ENCODE measurements around the gene PEX5. TPM values are rescaled to one million over a fixed set of nuclear protein-coding genes. Genes with fewer than 3 reads are reported as not detected.

Gene PEX5
- total RNA-seq: 71.7 TPM

- FAIRE-seq (no peak), DNase-seq (ENCODE audit: low spot score in 2 of 2) (peak; percentile 88)
These were observed at the start of gene PEX5 for GRCh38 chr12:7189398-7190267. TSS of gene PEX5 (plus strand) at chr12:7189686. CDS start at chr12:7190378, 692 bp downstream.

- FAIRE-seq (no peak), DNase-seq (ENCODE audit: low spot score in 2 of 2) (no peak)
These were observed 48.0 kb upstream of the PEX5 start for GRCh38 chr12:7141351-7142005.

- FAIRE-seq (no peak), DNase-seq (ENCODE audit: low spot score in 2 of 2) (no peak)
These were observed 47.3 kb upstream of the PEX5 start for GRCh38 chr12:7142056-7142644.

GRCh38 chr12:7142809-7143465 lies 46.5 kb upstream of the PEX5 start:
- DNase-seq (ENCODE audit: low spot score in 2 of 2): no peak
- FAIRE-seq: no peak

GRCh38 chr12:7143564-7143963 lies 45.9 kb upstream of the PEX5 start:
- DNase-seq (ENCODE audit: low spot score in 2 of 2) (no peak), FAIRE-seq (no peak)

- FAIRE-seq (no peak), DNase-seq (ENCODE audit: low spot score in 2 of 2) (no peak)
These were observed 44.9 kb upstream of the PEX5 start for GRCh38 chr12:7144414-7145120.

- DNase-seq (ENCODE audit: low spot score in 2 of 2) (no peak), FAIRE-seq (no peak)
These were observed 43.8 kb upstream of the PEX5 start for GRCh38 chr12:7145671-7146070.

- DNase-seq (ENCODE audit: low spot score in 2 of 2) (no peak), FAIRE-seq (no peak)
These were observed 43.3 kb upstream of the PEX5 start for GRCh38 chr12:7146228-7146627.

GRCh38 chr12:7146906-7147305 lies 42.6 kb upstream of the PEX5 start:
- DNase-seq (ENCODE audit: low spot score in 2 of 2) (no peak), FAIRE-seq (no peak)

- FAIRE-seq: no peak
- no peak for DNase-seq (ENCODE audit: low spot score in 2 of 2)
These were observed 39.1 kb upstream of the PEX5 start for GRCh38 chr12:7150356-7150755.

- FAIRE-seq: no peak
- DNase-seq (ENCODE audit: low spot score in 2 of 2): no peak
These were observed 38.6 kb upstream of the PEX5 start for GRCh38 chr12:7150841-7151240.

GRCh38 chr12:7151532-7151931 lies 38.0 kb upstream of the PEX5 start:
- DNase-seq (ENCODE audit: low spot score in 2 of 2) (no peak), FAIRE-seq (no peak)

- DNase-seq (ENCODE audit: low spot score in 2 of 2) (no peak), FAIRE-seq (no peak)
These were observed 36.7 kb upstream of the PEX5 start for GRCh38 chr12:7152818-7153217.

GRCh38 chr12:7154042-7154441 lies 35.4 kb upstream of the PEX5 start:
- no peak for FAIRE-seq
- DNase-seq (ENCODE audit: low spot score in 2 of 2): no peak

GRCh38 chr12:7154901-7155470 lies 34.5 kb upstream of the PEX5 start:
- no peak for FAIRE-seq
- DNase-seq (ENCODE audit: low spot score in 2 of 2): no peak

GRCh38 chr12:7155471-7156034 lies 33.9 kb upstream of the PEX5 start:
- DNase-seq (ENCODE audit: low spot score in 2 of 2) (no peak), FAIRE-seq (no peak)

GRCh38 chr12:7156259-7157197 lies 33.0 kb upstream of the PEX5 start:
- FAIRE-seq (no peak), DNase-seq (ENCODE audit: low spot score in 2 of 2) (no peak)

- FAIRE-seq (no peak), DNase-seq (ENCODE audit: low spot score in 2 of 2) (no peak)
These were observed 32.1 kb upstream of the PEX5 start for GRCh38 chr12:7157391-7157790.

Data from frontal cortex (tissue), 4 donors.